HFFc6 (cell line): ENCODE data around the gene CES1. TPM values are rescaled to one million over a fixed set of nuclear protein-coding genes. Genes with fewer than 3 reads are reported as not detected.
"Not testable (repeated sequence)": the region's sequence is repeated elsewhere in the genome, so short reads cannot be mapped to it uniquely, and the experiment has no call there.

Experiments used
- DNase-seq: peaks from one replicate; pipeline ENCODE4 v3.0.0-alpha.2; 2018
- H3K27ac Mint-ChIP-seq: 2 replicates; pipeline ENCODE4 v1.8.0; 2020; ENCODE audit warnings: mild to moderate bottlenecking, mixed read lengths
- H3K27me3 Mint-ChIP-seq: 2 replicates; pipeline ENCODE4 v1.8.0; 2021; ENCODE audit warnings: mild to moderate bottlenecking, moderate library complexity, mixed read lengths; ENCODE audit not compliant: insufficient read depth
- H3K36me3 Mint-ChIP-seq: 2 replicates; pipeline ENCODE4 v1.8.0; 2021; ENCODE audit warnings: low read depth, mixed read lengths
- H3K4me1 Mint-ChIP-seq: 2 replicates; pipeline ENCODE4 v1.8.0; 2020; ENCODE audit warnings: low read depth, mixed read lengths
- H3K4me3 Mint-ChIP-seq: 2 replicates; pipeline ENCODE4 v1.8.0; 2020; ENCODE audit warnings: mild to moderate bottlenecking, moderate library complexity, mixed read lengths
- H3K9me3 Mint-ChIP-seq: 2 replicates; pipeline ENCODE4 v1.8.0; 2020; ENCODE audit warnings: mild to moderate bottlenecking, mixed read lengths
- total RNA-seq, 6 experiments: library from RNA; stranded (reverse); fragmentation: NEBNext Ultra II Directional; extraction: Animal tissue kit (Norgen Biotek cat#: 25700); gene quantifications; 2 replicates in 1 of 6; 3 replicates in 5 of 6; pipeline ENCODE4 v1.2.3, GENCODE V29; 2021
- TF ChIP-seq, protein P1 (sequence below): fragments of 200-600 bp; sonication (generic); IDR thresholded peaks from 2 replicates; pipeline ENCODE4 v1.5.0; 2021; ENCODE audit warnings: antibody characterized with exemption, mild to moderate bottlenecking

The CES1 gene
- total RNA-seq, 6 experiments from 2014 or later, result not detected

DNA sequence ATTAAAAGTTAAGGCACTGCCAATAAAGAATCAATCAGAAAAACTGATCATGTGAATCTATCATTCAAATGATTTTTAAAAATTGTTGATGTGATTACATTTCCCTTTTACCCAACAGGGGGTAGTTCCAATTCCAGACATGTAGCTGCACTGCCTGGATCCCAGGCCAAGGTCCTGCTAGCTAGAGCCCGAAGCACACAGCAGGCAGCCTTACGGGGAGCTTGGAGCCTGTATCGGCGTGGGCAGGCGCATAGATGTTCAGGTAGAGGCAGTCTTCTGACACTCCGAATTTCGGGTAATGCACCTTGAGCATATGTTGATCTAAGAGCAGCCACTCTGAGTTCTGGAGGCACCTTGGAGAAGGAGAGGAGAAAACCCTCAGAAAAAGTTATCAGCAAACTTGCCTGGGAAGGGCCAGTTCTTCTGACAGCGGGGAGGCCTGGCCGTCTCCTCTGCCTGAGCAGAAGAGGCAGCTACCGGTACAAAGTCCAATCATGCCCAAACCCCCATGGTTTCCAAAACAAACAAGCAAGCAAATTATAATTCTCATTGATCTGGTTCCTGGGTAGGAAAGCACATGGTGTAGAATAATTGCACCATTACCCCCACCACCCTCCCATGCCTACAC, 38.6 kb upstream of the CES1 start:
- H3K4me3 Mint-ChIP-seq, result no peak overlapping the region
- no peak overlapping the region for H3K27ac Mint-ChIP-seq
- peaks cover 2% of the 10 kb centered on the region for H3K27me3 Mint-ChIP-seq
- no peaks in the 10 kb centered on the region for H3K4me1 Mint-ChIP-seq
- H3K9me3 Mint-ChIP-seq, result peaks cover 4% of the 10 kb centered on the region; the same call in 1 of the 2 replicates
- H3K36me3 Mint-ChIP-seq, result no peaks in the 10 kb centered on the region
- DNase-seq, result no peak
- TF ChIP-seq, protein P1, sequence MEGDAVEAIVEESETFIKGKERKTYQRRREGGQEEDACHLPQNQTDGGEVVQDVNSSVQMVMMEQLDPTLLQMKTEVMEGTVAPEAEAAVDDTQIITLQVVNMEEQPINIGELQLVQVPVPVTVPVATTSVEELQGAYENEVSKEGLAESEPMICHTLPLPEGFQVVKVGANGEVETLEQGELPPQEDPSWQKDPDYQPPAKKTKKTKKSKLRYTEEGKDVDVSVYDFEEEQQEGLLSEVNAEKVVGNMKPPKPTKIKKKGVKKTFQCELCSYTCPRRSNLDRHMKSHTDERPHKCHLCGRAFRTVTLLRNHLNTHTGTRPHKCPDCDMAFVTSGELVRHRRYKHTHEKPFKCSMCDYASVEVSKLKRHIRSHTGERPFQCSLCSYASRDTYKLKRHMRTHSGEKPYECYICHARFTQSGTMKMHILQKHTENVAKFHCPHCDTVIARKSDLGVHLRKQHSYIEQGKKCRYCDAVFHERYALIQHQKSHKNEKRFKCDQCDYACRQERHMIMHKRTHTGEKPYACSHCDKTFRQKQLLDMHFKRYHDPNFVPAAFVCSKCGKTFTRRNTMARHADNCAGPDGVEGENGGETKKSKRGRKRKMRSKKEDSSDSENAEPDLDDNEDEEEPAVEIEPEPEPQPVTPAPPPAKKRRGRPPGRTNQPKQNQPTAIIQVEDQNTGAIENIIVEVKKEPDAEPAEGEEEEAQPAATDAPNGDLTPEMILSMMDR, result no peak

DNA sequence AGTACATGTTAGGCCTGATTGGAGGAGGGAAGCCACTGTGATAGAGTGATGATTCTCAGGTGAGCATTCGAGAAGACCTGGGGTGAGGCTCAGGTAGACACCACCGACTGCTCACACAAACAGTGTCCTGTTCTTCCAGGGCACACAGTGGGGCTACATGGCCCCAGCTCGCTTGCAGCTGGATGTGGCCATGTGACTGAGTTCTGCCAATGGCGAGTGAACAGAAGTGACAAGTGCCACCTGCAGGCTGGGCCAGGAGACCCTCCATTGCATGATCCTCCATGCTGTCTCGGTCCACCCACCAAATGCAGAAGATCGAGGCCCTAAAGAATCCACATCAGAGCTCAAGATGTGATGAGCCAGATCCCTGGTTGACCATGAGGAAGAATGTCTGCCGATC, 36.1 kb upstream of the CES1 start:
- no peak overlapping the region for H3K4me3 Mint-ChIP-seq
- TF ChIP-seq, protein P1, result no peak
- H3K27ac Mint-ChIP-seq, result no peak overlapping the region
- H3K9me3 Mint-ChIP-seq, result peaks cover 4% of the 10 kb centered on the region; the same call in 1 of the 2 replicates
- peaks cover 2% of the 10 kb centered on the region for H3K27me3 Mint-ChIP-seq
- H3K36me3 Mint-ChIP-seq, result no peaks in the 10 kb centered on the region
- H3K4me1 Mint-ChIP-seq, result no peaks in the 10 kb centered on the region
- DNase-seq, result no peak

DNA sequence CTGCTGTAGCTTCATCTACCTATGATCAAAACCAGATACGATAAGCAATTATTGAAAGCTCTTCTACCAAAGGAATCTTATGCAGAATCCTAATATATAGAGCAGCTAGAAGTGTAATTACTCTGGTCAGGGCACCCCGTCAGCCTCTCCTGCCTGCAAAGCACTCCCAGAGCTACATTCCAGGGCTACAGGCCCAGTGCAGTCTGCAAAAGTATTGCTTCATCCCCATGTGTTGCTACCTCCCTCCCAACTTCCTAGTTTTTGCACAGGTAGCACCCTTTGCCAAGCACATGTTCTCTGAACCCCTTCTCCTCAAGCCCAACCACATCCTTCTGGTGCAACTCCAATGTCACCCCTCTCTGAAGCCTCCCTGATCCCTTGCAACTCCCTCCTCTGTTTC, 35.2 kb upstream of the CES1 start:
- H3K4me1 Mint-ChIP-seq, result no peaks in the 10 kb centered on the region
- H3K27me3 Mint-ChIP-seq, result peaks cover 2% of the 10 kb centered on the region

DNA sequence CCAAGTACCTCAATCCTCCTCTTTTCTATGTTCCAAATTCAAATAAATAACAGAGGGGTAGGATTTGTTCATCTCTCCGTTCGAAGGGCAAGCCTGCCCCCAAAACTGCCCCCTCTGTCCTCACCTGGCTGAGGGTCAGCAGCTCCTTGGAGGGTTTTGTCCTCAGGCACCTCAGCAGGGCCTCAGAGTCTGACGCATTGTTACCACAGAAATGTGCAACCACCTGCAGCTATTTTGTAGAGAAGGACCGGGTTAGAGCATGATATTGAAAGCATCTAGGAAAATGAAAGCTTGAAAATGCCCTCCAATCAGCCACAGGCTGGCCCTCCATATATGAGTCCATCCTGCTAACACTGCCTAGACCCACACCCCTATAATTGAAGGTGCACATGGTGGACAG, 28.4 kb upstream of the CES1 start:
- Mint-ChIP-seq H3K27ac (no peak overlapping the region), H3K4me3 (no peak overlapping the region), H3K36me3 (no peaks in the 10 kb centered on the region), H3K4me1 (no peaks in the 10 kb centered on the region), H3K27me3 (peaks cover 3% of the 10 kb centered on the region), H3K9me3 (no peaks in the 10 kb centered on the region)
- TF ChIP-seq, protein P1, result no peak
- DNase-seq, result no peak

More for the DNA sequence above, 35.2 kb upstream of the CES1 start:
- no peak overlapping the region for H3K4me3 Mint-ChIP-seq
- no peaks in the 10 kb centered on the region for H3K36me3 Mint-ChIP-seq
- H3K27ac Mint-ChIP-seq, result no peak overlapping the region
- no peak for DNase-seq
- H3K9me3 Mint-ChIP-seq, result peaks cover 4% of the 10 kb centered on the region; the same call in 1 of the 2 replicates
- TF ChIP-seq, protein P1, result no peak

DNA sequence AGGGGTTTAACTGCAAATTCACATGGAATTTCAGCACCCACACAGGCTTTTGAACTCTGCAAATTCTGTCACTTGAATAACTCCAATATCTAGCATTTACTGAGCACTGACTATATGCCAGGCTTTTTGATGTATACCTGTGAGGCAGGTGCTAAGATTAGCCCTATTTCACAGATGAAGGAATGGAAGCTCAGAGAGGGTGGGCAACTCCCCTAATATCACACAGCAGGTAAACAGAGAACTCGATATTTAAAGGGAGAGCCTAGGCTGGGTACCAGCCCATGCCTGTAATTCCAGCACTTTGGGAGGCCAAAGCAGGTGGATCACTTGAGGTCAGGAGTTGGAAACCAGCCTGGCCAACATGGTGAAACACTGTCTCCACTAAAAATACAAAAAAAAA, 24.8 kb upstream of the CES1 start:
- H3K4me1 Mint-ChIP-seq, H3K9me3 Mint-ChIP-seq, DNase-seq, H3K4me3 Mint-ChIP-seq, H3K36me3 Mint-ChIP-seq, H3K27ac Mint-ChIP-seq, H3K27me3 Mint-ChIP-seq: not testable (repeated sequence)

DNA sequence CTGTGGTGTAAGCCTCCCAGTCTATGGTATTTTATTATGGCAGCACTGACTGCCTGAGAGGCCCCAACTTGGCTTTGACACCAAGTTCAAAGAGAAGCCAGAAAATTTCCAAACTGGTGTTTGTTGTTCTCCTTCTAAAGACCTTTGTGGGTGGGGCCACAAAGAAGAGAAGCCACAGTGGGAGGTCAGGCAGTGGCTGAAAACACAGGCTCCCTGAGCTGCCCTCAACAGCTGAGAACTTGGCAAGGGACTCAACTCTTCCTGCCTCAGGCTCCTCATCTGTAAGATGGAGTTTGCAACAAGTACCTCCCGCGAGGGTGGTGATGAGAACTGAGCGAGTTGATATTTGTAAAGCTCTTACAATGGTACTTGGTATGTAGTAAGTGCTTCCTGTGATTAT, 24.1 kb upstream of the CES1 start:
- TF ChIP-seq, protein P1, result no peak
- Mint-ChIP-seq H3K4me3 (no peak overlapping the region), H3K4me1 (no peaks in the 10 kb centered on the region), H3K27ac (no peak overlapping the region), H3K9me3 (no peaks in the 10 kb centered on the region), H3K36me3 (no peaks in the 10 kb centered on the region), H3K27me3 (peaks cover 3% of the 10 kb centered on the region)
- DNase-seq, result no peak
